Mesendoderm (in vitro differentiated cells): ENCODE measurements around the gene TMEM107. TPM values are rescaled to one million over a fixed set of nuclear protein-coding genes. Genes with fewer than 3 reads are reported as not detected.
A peak's percentile ranks its signal among the peaks of the same experiment; 100 is the strongest.

Experiments used
- DNase-seq: peaks from one replicate; pipeline ENCODE4 v3.0.0; 2013
- H2AK5ac ChIP-seq: 2 replicates; pipeline ENCODE4 v1.6.1; 2013; ENCODE audit warnings: low read length, inconsistent platforms
- H2BK120ac ChIP-seq: 2 replicates; pipeline ENCODE4 v1.6.1; 2013; ENCODE audit warnings: low read depth, mild to moderate bottlenecking, low read length, moderate library complexity, mixed read lengths
- H2BK15ac ChIP-seq: replicated peaks from 2 replicates; pipeline ENCODE4 v1.6.1; 2013; ENCODE audit warnings: low read depth, mild to moderate bottlenecking, moderate library complexity
- H2BK5ac ChIP-seq: 2 replicates; pipeline ENCODE4 v1.6.1; 2013; ENCODE audit warnings: low read length, inconsistent platforms
- H3K18ac ChIP-seq: 2 replicates; pipeline ENCODE4 v1.6.1; 2013; ENCODE audit warnings: mild to moderate bottlenecking, low read length, mixed read lengths
- H3K23ac ChIP-seq: one replicate; pipeline ENCODE4 v1.6.1; 2013; ENCODE audit warnings: low read length
- H3K27ac ChIP-seq: 2 replicates; pipeline ENCODE4 v1.5.1; 2013; ENCODE audit warnings: low read depth, mild to moderate bottlenecking, inconsistent platforms, low read length, moderate library complexity
- H3K27me3 ChIP-seq: 2 replicates; pipeline ENCODE4 v1.6.1; 2013; ENCODE audit warnings: low read length, control low read depth, mild to moderate bottlenecking, inconsistent platforms; ENCODE audit not compliant: insufficient read depth, poor library complexity
- H3K36me3 ChIP-seq: 2 replicates; pipeline ENCODE4 v1.6.1; 2013; ENCODE audit warnings: low read length, inconsistent platforms; ENCODE audit not compliant: control insufficient read depth, insufficient read depth
- H3K4ac ChIP-seq: one replicate; pipeline ENCODE4 v1.6.1; 2013; ENCODE audit warnings: low read depth, mild to moderate bottlenecking, low read length, moderate library complexity
- H3K4me1 ChIP-seq: 2 replicates; pipeline ENCODE4 v1.6.1; 2013; ENCODE audit warnings: low read depth, low read length, inconsistent platforms; ENCODE audit not compliant: control insufficient read depth
- H3K4me2 ChIP-seq: 2 replicates; pipeline ENCODE4 v1.6.1; 2013; ENCODE audit warnings: low read length
- H3K4me3 ChIP-seq: 2 replicates; pipeline ENCODE4 v1.5.1; 2013; ENCODE audit warnings: mild to moderate bottlenecking, low read length
- H3K56ac ChIP-seq: one replicate; pipeline ENCODE4 v1.6.1; 2013; ENCODE audit warnings: low read length
- H3K79me1 ChIP-seq: 2 replicates; pipeline ENCODE4 v1.6.1; 2013; ENCODE audit warnings: low read length, inconsistent platforms
- H3K79me2 ChIP-seq: 2 replicates; pipeline ENCODE4 v1.6.1; 2013; ENCODE audit warnings: mild to moderate bottlenecking, low read length; ENCODE audit not compliant: control insufficient read depth, insufficient read depth
- H3K9ac ChIP-seq: 2 replicates; pipeline ENCODE4 v1.6.1; 2013; ENCODE audit warnings: low read length, inconsistent platforms
- H4K5ac ChIP-seq: one replicate; pipeline ENCODE4 v1.6.1; 2013; ENCODE audit warnings: low read length
- H4K8ac ChIP-seq: one replicate; pipeline ENCODE4 v1.6.1; 2013; ENCODE audit warnings: low read depth, mild to moderate bottlenecking, control low read depth, low read length, moderate library complexity
- WGBS: extraction: QIAGEN DNeasy Blood & Tissue Kit; methylation state at CpG from one replicate; pipeline ENCODE4 v1.1.7; 2013; ENCODE audit warnings: low lambda C conversion rate, missing lambda C conversion rate; ENCODE audit not compliant: insufficient coverage; ENCODE audit errors: extremely low coverage; 5-methylcytosine and 5-hydroxymethylcytosine counted together
- polyA plus RNA-seq, 2 experiments: library from polyadenylated mRNA; stranded (reverse); fragments of 200-250 nt; gene quantifications; one replicate each; pipeline ENCODE4 v1.2.3, GENCODE V29; 2013

TMEM107 gene
- 3.7 TPM for polyA plus RNA-seq (2013, experiment 1 of 2)
- polyA plus RNA-seq (2013, experiment 2 of 2), result 3.5 TPM

DNA sequence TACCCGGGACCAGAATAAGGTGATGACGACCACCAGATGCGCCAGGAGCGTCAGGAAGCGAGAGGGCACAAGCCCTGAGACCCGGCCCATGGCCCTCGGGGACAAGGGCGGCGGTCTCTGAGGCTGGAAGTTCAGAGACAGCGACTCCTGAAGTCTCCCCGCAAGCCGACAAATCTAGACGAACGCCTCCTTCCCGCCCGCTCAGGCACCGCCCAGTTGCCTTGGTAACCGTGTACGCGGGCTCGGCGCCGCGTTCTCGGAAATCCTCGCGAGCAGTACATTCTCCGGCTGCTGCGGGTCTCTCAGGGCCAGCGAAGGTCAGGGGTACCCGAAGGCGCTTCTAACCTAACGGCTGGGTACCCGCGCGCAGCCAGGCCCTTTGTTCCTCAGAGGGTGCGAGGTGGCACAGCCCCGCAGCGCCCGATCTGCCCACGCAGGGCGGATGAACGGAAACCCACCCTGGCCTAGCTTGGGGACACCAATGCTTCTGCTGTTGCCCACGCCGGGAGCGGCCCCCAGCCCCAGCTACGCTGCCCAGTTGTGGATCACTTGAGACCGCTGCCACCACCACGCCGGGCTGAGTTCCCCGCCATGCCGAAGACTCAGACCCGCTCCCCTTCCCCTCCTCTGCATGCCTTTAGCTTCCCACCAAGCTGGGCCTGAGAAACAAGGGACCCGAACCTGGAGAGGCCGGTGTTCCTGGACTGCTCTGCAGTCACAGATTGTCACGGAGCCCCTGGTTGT is at the start of gene TMEM107:
Gene TMEM107 (minus strand): TSS at position 184 of the 744 bp plus-strand sequence. CDS start 94 bp downstream, at position 90.
- peak within 1 kb of the TSS; percentile 91 for H3K56ac ChIP-seq
- H3K36me3 ChIP-seq, result no peaks in the 10 kb centered on the region
- no peak within 1 kb of the TSS for H3K4ac ChIP-seq
- no peak within 1 kb of the TSS for H4K8ac ChIP-seq
- H3K27me3 ChIP-seq, result no peaks in the 10 kb centered on the region
- H2AK5ac ChIP-seq, result peak within 1 kb of the TSS; percentile 55
- no peak within 1 kb of the TSS for H2BK15ac ChIP-seq
- no peaks in the 10 kb centered on the region for H3K79me2 ChIP-seq
- peaks cover 7% of the 10 kb centered on the region for H3K4me1 ChIP-seq
- H3K23ac ChIP-seq, result no peak within 1 kb of the TSS
- H2BK120ac ChIP-seq, result no peak within 1 kb of the TSS
- DNase-seq, result peak; percentile 96
- peak within 1 kb of the TSS; percentile 51 for H3K27ac ChIP-seq
- H3K79me1 ChIP-seq, result no peaks in the 10 kb centered on the region
- WGBS, result no CpG with 5 or more reads among the region's 56 CpGs
- H3K9ac ChIP-seq, result peak within 1 kb of the TSS; percentile 82
- peak within 1 kb of the TSS; percentile 68 for H3K4me3 ChIP-seq
- H4K5ac ChIP-seq, result no peak within 1 kb of the TSS
- H2BK5ac ChIP-seq, result no peak within 1 kb of the TSS
- H3K18ac ChIP-seq, result peak within 1 kb of the TSS; percentile 2
- H3K4me2 ChIP-seq, result peak within 1 kb of the TSS; percentile 83

DNA sequence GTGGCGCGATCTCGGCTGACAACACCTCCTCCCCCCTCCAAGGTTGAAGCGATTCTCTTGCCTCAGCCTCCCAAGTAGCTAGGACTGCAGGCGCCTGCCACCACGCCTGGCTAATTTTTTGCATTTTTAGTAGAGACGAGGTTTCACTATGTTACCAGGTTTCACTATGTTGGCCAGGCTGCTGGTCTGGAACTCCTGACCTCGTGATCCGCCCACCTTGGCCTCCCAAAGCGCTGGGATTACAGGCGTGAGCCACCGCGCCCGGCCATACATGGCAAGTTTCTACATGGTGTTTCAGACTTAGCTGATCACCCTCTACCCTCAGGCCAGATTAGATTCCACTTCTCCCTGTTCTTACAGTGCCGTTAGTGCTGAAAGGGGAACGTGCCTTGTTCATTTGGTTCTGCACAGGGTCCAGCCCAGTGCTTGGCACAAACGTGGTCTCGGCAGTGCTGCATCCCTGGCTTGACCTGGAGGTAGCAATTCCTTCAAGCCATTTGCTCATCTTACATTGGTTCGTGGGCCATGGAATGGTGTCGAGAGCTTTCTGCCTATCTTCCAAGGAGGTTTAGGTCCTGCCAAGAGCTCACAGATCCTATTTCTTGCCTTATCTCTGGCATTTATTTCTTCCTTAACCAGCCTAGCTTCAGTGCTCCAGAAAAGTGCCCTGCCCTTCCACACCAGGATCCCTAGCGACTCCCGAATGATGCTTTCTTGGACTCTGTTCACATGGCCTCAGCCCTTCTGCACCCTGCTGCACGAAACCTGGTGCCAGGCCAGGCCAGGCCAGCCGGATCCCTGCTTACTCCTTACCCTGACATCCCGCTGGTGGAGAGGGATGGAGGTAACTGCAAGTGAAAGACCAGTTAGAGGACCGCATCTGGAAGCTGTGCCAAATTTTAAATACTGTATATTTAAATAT is 49.0 kb upstream of the TMEM107 start:
- WGBS, result no CpG with 5 or more reads among the region's 26 CpGs
- Histone ChIP-seq H3K27ac (no peak overlapping the region), H3K23ac (no peak overlapping the region)

GRCh38 chr17:8223356-8224126 is 47.4 kb upstream of the TMEM107 start:
- Histone ChIP-seq H4K5ac (no peak overlapping the region), H3K4me2 (peak overlapping the region; percentile 62), H3K9ac (peak overlapping the region; percentile 82), H3K23ac (peak overlapping the region; percentile 57), H3K4me3 (peak overlapping the region; percentile 54), H3K27me3 (no peaks in the 10 kb centered on the region), H2BK15ac (no peak overlapping the region), H2AK5ac (peak overlapping the region; percentile 47), H2BK5ac (peak overlapping the region; percentile 51), H2BK120ac (no peak overlapping the region), H3K79me2 (no peaks in the 10 kb centered on the region), H3K56ac (peak overlapping the region; percentile 84), H4K8ac (no peak overlapping the region), H3K4ac (peak overlapping the region; percentile 76), H3K4me1 (peaks cover 3% of the 10 kb centered on the region), H3K18ac (peak overlapping the region; percentile 65), H3K36me3 (peaks cover 4% of the 10 kb centered on the region), H3K79me1 (no peaks in the 10 kb centered on the region), H3K27ac (peak overlapping the region; percentile 74)
- WGBS, result no CpG with 5 or more reads among the region's 27 CpGs
- peak; percentile 90 for DNase-seq

More for the DNA sequence above, 49.0 kb upstream of the TMEM107 start:
- Histone ChIP-seq H3K9ac (no peak overlapping the region), H3K4me2 (no peak overlapping the region), H3K18ac (no peak overlapping the region), H3K4ac (no peak overlapping the region), H4K8ac (no peak overlapping the region), H3K36me3 (peaks cover 12% of the 10 kb centered on the region), H3K4me1 (peaks cover 3% of the 10 kb centered on the region), H2AK5ac (no peak overlapping the region), H3K27me3 (no peaks in the 10 kb centered on the region), H3K4me3 (no peak overlapping the region), H3K79me2 (no peaks in the 10 kb centered on the region), H3K56ac (no peak overlapping the region), H2BK15ac (no peak overlapping the region), H3K79me1 (no peaks in the 10 kb centered on the region), H2BK120ac (no peak overlapping the region), H2BK5ac (no peak overlapping the region), H4K5ac (no peak overlapping the region)
- DNase-seq, result no peak

GRCh38 chr17:8222630-8223355 is 46.6 kb upstream of the TMEM107 start:
- H2BK120ac ChIP-seq, result no peak overlapping the region
- no CpG with 5 or more reads among the region's 49 CpGs for WGBS
- H3K4ac ChIP-seq, result peak overlapping the region; percentile 76

DNA sequence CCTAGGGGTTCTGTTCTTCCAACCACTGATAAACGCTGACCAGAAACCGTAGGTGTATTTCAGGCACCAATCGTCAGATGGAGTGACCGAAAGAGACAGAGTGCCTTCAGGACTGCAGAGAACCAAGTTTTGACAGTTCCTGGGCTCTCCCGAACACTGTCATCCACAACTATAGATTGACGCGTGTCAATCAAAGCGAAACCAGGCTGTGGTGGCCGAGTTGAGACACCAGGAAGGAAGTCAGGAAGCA is 46.1 kb upstream of the TMEM107 start:
- H3K4me2 ChIP-seq, result peak overlapping the region; percentile 100
- no peak overlapping the region for H3K18ac ChIP-seq
- H3K4me3 ChIP-seq, result peak overlapping the region; percentile 78
- no peak overlapping the region for H3K23ac ChIP-seq
- no peak overlapping the region for H4K8ac ChIP-seq
- no peak overlapping the region for H2BK15ac ChIP-seq
- no peak for DNase-seq
- peak overlapping the region; percentile 71 for H3K9ac ChIP-seq
- no peak overlapping the region for H2AK5ac ChIP-seq
- H3K56ac ChIP-seq, result peak overlapping the region; percentile 58
- H3K36me3 ChIP-seq, result no peaks in the 10 kb centered on the region
- no peak overlapping the region for H2BK5ac ChIP-seq
- no peak overlapping the region for H3K27ac ChIP-seq
- H3K4me1 ChIP-seq, result peaks cover 3% of the 10 kb centered on the region
- no peak overlapping the region for H4K5ac ChIP-seq
- H3K79me2 ChIP-seq, result no peaks in the 10 kb centered on the region
- H3K79me1 ChIP-seq, result no peaks in the 10 kb centered on the region
- no peak overlapping the region for H2BK120ac ChIP-seq
- H3K27me3 ChIP-seq, result no peaks in the 10 kb centered on the region
- no CpG with 5 or more reads among the region's 9 CpGs for WGBS
- H3K4ac ChIP-seq, result no peak overlapping the region

More at GRCh38 chr17:8222630-8223355, 46.6 kb upstream of the TMEM107 start:
- Histone ChIP-seq H3K36me3 (no peaks in the 10 kb centered on the region), H2AK5ac (no peak overlapping the region), H3K4me2 (peak overlapping the region; percentile 100), H4K5ac (no peak overlapping the region), H4K8ac (no peak overlapping the region), H2BK5ac (peak overlapping the region; percentile 43), H3K18ac (peak overlapping the region; percentile 31), H3K23ac (peak overlapping the region; percentile 48), H3K27ac (peak overlapping the region; percentile 74), H3K27me3 (no peaks in the 10 kb centered on the region), H3K9ac (peak overlapping the region; percentile 82), H3K79me1 (no peaks in the 10 kb centered on the region), H2BK15ac (no peak overlapping the region), H3K4me1 (peaks cover 3% of the 10 kb centered on the region), H3K56ac (peak overlapping the region; percentile 84), H3K79me2 (no peaks in the 10 kb centered on the region), H3K4me3 (peak overlapping the region; percentile 78)
- DNase-seq, result peak; percentile 96
